NCI-H1436 treated with DMSO at 0.1 percent for 48 hours (cell line): ENCODE data around the gene HAAO.
"Not testable (repeated sequence)": the region's sequence is repeated elsewhere in the genome, so short reads cannot be mapped to it uniquely, and the experiment has no call there.

Experiments used
- DNase-seq: peaks from one replicate; lab custom pipeline; 2025; lab: John Stamatoyannopoulos, UW

Gene HAAO

DNA sequence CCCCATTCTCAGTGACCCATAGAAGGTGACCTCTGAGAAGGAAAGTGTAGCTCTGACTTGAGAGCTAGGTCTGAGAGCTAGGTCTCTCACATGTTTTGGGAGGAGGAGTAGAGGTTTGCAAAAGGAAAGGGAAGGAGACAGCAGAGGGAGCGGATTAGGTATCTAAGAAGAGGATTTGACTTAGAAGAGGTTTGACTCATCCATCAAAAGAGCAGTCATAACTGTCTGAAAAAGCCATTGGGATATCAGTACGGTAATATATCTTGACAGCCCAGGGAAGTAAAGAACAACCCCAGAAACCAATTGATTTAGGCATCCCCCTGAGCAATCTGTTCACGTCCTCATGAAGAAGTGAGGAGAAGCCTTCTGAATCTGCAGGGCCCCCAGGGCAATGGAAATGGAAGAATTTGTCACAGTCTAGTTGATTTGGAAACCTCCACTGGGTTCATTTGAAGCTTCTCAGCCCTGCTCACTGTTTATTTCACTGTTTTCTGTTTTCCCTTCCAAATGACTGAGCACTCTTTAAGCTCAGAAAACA, 47.8 kb downstream of the HAAO start:
- DNase-seq, result no peak

DNA sequence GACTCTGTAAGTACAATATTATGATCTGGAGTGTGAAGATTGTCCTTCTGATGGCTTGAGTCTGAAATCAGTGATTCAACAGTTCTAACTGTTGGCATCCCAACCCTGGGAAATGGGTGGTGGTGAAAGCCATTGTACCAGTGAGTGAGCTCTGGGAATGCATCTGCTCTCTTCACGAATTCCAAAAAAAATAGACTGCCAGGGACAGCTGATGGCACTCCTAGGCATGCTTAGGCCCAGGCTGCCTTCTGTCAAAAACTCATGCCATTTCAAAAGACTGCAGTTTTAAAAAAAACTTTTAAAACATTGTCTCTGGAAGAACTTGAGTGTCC, 48.8 kb downstream of the HAAO start:
- DNase-seq, result no peak

DNA sequence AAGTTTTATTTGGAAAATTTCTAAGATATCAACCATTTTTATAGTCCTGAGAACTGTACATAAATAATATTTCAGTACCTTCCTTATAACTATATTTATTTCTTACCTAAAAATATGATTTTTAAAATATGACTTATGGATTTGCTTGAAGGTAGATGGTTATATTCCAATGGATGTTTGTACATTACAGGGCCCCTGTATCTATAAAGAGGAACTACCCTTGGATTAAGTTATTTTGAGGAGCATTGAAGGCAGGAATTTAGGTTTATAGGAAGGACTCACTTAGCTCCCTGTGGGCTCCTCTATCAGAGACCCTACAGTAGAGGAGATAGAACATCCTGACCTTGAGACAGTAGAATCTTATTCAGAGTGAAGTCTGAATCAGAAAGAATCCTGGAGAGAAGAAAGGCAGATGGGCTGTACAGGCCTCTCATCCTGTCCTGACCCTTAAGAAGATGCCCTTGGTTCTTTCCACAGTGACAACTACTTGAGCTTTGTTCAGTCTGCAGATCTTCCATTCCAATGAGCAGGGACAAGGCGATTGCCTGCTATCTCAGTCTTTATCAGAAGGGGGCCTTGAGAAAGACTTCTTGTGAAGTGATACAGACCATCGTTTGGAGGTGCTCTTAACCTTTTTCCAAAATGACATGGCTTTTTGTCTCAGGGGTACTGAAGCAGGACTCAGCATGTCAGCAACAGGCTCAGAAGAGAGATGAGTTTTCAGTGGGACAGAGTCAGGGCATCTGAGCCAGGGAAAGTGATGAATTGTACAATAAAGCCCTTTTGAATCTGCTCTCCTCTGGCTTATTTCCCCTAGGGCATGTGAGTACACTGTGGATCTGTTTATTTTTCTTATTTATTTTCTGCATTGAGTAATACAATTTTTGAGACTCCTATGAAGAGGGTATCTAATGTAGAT, 49.4 kb downstream of the HAAO start:
- no peak for DNase-seq

DNA sequence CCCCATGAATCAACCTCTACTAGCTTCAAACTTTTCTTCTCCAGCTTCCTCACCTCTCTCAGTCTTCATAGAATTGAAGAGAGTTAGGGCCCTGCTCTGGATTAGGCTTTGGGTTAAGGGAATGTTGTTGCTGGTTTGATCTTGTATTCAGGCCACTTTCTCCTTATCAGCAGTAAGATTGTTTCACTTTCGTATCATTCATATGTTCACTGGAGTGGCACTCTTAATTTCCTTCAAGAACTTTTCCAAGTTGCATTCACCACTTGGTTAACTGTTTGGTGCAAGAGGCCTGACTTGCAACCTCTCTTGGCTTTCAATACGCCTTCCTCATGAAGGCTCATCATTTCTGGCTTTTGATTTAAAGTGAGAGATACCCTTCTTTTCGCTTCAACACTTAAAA, 51.2 kb downstream of the HAAO start:
- no peak for DNase-seq

DNA sequence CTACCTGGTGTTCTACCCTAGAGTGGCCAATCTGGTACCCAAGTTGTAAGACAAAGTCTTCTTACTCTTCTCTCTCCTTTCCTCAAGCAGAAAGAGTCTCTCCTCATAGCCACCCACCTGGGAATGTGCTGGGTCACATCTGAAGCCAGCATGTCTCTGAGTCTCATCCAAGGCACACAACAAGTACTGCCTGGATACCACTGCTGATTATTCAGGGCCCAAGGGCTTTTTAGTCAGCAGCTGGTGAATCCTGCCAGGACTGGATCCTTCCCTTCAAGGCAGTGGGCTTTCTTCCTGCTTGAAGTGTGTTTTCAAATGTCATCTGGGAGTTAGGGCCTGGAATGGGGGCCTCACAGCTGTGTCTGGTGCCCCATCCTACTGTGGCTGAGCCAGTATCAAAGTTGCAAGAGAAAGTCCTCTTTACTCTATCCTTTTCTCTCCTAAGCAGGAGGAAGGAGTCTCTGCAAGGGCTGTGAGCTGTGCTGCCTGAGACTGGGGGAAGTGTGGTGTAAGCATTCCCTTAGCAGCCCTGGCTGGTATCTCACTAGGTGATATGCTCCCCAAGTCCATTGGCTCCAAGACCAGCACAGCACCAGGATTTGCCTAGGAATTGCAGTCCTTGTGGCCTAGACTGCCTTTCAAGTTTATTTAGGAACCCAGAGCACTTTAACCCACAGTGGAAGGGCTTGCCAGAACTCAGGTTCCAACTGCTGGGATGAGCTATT, 55.6 kb downstream of the HAAO start:
- no peak for DNase-seq

DNA sequence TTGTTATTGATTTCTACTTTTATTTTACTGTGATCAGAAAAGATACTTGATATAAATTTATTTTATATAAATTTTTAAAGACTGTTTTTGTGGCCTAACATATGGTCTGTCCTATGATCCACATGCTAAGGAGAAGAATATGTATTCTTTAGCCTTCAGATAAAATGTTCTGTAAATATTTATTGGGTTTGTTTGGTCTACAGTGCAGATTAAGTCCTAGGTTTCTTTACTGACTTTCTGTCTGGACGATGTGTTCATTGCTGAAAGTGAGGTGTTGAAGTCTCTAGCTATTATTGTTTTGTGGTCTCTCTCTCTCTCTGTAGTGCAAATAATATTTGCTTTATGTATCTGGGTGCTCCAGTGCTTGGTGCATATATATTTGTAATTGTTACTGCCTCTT, 58.5 kb downstream of the HAAO start:
- DNase-seq, result no peak

DNA sequence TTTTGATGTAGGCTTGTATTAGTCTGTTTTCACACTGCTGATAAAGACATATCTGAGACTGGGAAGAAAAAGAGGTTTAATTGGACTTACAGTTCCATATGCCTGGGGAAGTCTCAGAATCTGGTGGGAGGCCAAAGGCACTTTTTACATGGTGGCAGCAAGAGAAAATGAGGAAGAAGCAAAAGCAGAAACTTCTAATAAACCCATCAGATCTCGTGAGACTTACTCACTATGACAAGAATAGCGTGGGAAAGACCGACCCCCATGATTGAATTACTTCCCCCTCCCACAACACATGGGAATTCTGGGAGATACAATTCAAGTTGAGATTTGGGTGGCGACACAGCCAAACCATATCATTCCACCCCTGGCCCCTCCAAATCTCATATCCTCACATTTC, 61.1 kb downstream of the HAAO start:
- DNase-seq, result not testable (repeated sequence)

DNA sequence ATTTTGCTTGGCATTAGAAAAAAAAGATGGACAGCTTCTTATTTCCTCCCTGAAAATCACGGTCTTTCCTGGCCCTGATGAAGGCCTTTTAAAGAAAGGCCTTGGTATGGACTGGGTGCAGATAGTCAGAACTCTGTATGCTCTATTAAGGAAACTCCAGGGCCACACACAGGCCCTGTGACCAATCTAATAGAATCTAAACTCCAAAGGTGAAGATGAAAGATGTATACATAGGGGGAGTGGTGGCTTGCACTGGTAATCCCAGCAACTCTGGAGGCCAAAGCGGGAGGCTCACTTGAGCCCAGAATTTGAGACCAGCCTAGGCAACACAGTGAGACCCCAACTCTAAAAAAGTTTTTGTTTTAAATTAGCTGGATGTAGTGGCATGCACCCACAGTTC, 65.7 kb downstream of the HAAO start:
- DNase-seq, result no peak

DNA sequence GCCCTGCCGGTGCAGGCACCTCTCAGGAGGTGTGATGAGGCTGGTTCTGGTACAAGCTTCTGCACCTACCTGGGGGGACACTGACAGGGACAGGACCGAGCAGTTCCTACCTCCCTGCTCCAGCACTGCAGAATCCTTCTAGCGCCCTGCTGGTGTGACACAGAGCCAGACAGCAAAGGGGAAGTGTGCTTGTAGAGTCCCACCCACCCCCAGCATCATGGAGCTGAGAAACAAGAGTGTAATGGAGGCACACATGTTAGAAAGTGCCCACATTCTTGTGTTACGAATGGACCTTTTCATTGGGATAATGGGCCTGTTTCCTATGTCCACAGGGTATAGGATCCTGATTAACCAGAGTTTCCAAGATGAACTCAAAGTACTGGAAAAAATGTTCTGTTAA, 66.7 kb downstream of the HAAO start:
- DNase-seq, result no peak

DNA sequence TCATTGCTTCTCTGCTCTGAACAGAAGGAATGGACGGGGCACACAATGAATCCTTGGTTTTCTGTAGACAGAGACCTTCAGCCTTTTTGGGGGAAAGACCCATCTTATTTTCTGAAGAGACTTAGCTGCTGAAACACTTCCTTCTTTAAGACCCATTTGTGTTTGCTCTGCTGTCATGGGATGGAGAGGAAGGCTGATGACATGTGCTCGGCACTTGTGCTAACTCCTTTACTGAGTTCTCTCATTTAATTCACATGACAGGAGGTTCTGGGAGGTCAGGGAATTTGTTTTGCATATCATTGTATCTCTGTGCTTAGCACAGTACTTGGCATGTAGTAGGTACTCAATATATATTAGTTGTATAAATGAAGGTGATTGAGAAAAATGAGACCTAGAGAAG, 67.5 kb downstream of the HAAO start:
- no peak for DNase-seq

DNA sequence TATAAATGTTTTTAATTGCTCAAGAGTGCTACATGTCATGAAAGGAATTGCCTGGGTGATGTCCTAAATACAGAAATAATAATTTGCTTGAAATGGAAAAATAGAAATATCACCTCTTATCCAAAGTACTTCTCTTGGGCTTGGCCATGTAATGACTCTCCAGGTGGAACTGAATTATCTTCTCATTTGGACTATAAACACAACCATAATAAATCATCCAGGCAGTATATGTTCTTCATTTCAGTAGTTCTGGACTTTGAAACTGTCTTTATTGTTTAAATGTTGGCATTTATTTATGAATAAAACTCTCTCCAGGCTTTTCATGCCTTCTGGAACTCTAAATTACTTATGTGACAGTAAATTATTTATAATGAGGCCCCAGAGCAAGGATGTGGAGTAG, 68.9 kb downstream of the HAAO start:
- DNase-seq, result no peak

DNA sequence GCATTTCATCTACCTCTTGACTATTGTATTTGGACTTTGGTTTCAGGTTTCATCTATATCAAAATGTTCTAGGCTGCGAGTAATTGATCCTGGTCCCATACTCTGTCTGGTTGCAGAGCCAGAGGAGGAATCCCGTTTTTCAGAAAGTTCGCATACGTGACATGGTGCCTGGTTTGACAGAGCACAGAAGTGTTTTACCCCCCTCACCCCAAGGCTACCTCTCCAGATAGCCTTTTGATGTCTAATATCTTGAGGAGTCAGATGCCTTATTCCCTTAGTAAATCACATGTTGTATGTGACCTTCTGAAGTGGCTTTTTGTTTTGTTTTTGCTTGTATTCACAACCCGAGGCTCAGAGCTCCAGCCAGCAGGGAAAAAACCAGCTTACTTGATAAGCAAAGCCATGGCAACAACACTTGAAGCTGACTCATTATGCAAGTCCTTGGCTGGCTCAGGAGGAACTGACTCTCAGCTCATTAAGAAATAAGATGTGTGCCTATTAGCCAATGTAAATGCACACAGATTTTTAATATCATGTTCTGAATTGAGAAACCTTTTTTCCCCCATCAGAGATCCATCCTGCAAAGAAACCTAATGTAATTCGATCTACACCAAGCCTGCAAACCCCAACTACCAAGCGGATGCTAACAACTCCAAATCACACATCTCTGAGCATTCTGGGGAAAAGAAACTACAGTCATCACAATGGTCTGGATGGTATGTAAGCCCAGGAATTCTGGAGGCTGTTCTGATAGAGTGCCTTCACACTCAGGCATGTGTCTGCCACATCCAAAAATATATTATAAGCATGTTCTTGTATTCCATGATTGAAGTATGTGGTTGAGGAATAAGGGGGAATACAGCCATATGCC, 69.8 kb downstream of the HAAO start:
- DNase-seq, result no peak

DNA sequence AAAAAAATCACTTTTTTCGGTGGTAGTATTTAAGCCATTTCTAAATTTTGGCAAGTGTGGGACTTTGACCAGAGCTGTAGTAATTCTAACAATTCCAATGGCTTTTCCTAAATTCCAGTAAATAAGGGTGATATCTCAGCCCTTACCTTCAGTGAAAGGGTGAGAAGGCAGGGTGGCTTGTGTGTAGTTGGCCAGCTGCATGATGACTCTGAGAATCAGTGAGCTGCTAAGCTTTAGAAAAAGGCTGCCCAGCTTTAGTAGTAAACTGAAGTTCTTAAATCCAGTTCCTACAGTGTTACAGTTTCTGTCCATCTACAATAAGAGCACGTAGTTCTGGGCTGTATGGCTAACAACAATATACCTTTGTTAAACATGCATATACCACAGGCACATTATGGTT, 70.5 kb downstream of the HAAO start:
- no peak for DNase-seq
